Measurements from ENCODE around the gene METRN.

The METRN gene

DNA sequence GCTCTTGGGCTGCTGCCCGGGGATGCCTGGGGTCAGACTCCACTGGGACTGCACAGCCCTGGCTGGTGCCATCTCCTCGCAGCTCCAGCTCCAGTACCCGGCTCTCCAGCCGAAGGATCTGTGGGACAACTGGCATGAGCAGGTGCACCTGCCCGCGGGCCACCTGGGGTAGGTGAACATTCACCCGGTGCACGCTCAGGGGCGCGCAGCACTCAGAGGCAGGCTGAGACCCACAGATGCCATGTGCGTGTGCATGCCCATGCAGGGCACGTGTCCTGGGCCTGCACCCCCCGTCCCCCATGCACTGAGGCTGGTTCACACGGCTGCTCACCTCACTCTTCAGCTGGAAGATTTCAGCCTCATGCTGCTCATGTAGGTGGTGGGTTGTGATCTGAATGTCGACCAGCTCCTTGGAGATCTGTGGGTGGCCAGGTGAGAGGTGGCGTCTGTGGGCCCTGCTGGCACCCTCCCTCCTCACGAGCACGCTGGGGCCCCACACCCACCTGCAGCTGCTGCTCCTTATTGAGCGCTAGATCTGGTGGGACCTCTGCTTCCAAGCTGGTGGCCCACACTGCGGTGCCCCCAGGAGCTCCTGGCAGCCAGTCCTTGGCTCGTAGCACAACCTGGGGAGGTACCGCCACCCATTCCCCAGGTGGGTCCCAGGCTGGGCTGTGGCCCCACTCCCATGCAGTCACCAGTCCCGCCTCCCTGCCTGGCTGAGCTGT is 10.7 kb downstream of the METRN start:
- no peak for FAIRE-seq

DNA sequence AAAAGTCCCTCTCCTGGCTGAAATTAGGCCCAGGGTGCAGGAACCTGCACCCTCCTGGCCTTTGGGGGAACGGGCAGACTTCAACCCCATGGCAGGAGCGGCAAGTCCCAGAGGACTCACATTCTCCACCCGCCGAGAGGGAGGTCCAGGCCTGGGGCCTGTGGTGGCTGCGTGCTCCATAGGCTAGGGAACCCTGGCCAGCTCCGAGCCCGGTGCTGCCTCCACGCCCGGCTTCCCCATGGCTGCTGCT is 11.2 kb downstream of the METRN start:
- FAIRE-seq = no peak

DNA sequence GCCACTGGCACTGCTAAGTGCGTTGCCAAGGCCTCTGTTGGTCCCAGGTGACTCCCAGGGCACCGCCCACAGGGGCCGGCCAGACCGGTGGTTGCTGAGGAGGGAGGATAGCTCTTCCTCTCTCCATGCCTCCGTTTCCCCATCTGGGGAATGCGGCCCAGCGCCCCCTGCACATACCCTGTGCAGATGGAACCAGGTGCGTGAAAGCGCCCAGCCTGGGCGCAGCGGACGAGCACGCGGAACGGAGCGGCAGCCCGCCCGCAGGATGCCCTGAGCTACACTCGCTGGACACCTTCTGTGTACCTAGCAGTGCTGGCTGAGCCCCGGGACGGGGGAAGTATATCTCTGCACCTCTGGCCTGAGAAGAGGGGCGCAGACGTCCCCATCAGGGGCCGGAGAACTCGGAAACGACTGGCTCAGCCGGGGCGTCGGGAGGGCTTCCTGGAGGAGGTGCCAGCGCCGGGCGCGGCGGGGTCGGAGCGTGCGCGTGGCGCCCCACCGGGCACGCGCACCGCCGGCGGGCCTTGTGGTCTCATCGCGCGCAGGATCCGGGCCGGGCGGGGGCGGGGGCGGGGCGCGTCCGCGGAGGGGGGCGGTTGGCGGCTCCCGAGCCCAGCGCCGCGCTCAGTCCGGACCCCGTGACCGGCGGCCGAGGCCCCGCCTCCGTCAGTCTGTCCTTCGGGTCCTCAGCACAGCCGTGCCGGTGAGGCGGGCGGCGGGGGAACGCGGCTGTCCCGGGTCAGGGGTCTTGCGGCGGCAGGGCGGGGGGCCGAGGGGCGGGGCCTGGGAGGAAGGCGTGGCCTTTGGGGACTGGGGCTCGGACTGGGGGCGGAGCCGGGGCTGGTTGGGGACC is 11.7 kb downstream of the METRN start, which contains the start of the genes CCDC78 and HAGHL:
Gene CCDC78 (minus strand): TSS at position 6 of the 853 bp plus-strand sequence. CDS start 76 bp downstream, outside the sequence.
Gene HAGHL (plus strand): TSS at position 669 of the 853 bp plus-strand sequence. CDS start 404 bp downstream, outside the sequence.
- FAIRE-seq = no peak

DNA sequence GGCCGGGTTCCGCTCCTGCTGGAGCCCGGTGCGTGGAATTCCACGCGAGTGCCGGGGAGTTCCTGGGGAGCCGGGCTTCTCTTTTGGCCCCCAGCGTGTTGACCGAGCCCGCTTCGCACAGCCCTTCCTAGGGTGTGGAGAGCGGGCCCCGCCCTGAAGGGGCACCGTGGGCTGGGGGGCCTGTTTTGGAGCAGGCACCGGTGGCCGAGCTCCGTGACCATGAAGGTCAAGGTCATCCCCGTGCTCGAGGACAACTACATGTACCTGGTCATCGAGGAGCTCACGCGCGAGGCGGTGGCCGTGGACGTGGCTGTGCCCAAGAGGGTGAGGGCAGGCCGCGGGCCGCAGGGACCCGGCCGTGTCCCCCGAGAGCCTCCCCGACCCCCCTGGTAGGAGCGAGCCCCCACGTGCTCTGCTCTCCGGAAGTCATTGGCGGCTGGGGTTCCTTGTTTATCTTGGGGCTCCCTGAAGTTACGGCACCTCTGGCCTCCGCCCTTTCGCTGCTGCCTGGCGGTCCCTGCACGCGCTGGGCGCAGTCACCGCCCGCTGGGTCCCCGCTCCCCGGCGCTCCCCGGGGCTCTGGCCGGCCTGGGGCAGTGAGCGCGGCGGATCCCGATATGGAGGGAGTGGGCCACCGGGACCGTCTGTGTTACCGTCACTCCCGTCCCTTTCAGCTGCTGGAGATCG is 12.5 kb downstream of the METRN start:
- no peak for FAIRE-seq

DNA sequence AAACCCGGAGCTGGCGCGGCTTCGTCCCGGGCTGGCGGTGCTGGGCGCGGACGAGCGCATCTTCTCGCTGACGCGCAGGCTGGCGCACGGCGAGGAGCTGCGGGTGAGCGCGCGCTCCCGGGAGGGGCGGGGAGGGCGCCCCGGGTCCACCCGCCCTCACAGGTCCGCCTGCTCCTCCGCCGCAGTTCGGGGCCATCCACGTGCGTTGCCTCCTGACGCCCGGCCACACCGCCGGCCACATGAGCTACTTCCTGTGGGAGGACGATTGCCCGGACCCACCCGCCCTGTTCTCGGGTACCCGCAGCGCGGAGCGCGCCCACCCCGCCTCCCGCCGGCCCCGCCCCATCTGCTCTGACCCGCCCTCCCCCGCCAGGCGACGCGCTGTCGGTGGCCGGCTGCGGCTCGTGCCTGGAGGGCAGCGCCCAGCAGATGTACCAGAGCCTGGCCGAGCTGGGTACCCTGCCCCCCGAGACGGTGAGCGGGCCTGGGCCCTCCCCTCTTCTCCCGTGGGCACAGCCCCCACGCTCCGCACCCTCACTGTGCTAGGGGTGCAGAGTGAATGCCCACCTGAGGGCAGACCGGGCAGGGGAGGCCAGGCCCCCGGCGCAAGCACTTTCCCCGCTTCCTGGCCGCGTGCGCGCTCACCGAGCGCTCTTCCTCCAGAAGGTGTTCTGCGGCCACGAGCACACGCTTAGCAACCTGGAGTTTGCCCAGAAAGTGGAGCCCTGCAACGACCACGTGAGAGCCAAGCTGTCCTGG is 13.4 kb downstream of the METRN start:
- FAIRE-seq = no peak

DNA sequence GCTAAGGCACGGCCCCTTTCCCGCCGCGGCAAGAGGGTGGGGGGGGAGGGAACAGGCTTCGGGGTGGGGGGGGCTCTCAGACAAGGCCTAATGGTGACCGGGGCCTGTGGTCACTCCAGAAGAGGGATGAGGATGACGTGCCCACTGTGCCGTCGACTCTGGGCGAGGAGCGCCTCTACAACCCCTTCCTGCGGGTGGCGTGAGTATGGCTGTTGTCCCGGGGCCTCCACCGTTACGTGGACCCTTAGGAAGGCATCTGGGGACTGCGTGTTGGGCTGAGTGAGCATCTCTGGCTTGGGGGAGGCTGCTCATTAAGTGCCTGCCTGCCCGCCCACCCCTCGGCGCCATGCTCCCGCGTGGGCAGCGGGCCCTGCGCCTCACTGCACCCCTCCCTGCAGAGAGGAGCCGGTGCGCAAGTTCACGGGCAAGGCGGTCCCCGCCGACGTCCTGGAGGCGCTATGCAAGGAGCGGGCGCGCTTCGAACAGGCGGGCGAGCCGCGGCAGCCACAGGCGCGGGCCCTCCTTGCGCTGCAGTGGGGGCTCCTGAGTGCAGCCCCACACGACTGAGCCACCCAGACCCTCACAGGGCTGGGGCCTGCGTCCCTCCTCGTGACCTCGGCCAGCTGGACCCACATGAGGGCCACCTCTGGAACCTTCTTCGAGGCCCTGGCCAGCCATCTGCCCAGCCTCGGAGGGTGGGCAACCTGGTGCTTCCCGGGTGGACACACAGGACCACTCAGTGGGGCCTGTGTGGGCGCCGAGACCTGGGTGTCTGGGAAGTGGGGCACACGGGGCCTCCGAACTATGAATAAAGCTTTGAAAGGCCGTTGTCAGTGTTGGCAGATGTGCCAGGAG is 14.2 kb downstream of the METRN start:
- no peak for FAIRE-seq

DNA sequence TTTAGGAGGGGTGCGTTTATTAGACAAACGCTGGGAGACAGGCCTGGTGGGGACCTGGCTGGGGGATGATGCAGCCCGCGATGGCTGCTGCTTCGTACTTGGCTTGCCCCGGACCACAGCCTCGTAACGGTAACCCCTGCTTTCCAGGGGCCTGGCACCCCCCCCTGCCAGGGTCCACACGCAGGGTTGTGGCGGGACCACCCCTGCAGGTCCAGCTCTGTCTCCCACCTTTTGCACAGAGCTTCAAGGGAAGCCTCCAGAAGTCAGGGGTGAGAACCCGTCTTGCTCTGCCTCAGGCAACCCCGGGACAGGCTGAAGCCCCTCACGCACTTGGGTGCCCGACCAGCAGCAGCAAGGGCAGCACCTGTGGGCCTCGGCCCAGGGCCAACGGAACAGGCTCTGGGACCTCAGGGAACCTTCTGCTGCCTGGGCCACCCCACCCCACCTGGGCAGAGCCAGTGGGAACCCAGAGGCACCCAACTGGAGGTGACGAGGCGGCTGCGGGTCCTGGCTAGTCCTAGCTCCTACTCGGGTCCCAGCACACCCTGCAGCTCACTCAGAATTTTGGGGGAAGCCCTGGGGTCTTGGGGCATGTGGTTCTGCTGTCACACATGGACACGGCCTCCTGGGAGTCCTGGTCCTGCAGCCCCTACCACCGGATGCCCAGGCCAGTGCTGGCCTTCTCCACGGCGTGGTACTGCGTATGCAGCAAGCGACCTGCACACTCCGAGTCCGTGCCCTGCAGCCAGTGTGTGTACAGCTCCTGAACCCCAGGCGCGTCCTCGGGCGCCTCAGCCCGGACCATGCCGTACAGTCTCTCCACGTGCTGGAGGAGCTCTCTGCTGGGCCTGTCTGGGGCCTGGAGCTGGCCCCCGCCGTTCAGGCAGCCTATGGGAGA is 15.1 kb downstream of the METRN start:
- FAIRE-seq = no peak

DNA sequence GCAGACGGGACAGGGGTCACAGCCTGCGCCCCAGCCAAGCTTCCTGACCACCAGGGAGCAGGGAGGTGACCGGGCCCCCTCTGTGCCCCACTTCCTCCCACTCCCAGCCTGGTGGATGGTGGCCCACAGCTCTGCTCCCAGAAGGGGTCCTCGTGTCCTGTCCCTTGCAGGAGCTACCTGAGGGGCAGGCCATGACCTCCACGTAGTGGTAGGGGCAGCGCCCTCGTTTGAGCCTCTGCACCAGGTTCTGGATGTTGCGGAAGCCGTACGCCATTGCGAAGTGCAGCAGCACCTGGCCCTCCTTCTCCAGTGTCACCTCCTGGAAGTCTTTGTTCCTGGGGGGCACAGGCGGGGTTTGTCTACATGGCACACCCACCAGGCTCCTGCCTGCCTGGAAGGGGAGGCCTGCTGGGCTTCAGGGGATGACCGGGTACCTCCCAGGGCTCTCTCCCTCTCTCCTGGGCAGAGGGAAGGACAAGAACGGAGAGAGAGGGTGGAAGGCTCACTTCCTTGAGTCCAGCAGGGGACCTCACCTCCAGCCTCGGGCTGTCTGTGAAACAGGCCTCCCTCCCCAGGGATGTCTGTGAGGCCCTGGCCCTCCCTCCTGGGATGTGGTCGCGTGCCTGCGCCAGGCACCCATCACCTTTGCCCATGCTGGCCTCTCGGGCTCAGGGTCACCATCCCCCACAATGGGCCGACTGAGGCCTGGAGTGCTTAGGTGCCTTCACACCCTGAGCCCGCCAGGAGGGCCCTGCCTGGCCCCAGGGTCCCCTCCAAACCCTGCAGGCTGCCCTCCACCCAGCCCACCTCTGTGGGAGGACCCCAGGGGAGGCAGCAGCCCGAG is 16.0 kb downstream of the METRN start:
- no peak for FAIRE-seq

DNA sequence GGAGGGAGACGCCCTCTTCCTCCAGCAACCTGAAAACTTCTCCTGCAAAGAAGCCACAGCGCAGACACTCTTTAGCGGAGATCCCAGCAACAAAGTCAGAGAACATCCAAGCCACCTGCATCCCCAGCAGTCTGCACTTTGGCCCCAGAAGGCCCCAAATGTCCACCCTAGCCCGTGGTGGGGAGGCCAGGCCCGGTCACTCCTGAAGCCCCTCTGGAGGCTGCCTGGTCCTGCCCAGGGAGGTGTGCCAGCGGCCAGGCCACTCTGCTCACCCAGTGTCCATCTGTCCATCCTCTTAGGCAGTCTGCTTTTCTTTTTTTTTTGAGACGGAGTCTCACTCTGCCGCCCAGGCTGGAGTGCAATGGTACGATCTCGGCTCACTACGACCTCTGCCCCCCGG is 17.4 kb downstream of the METRN start:
- no peak for FAIRE-seq

DNA sequence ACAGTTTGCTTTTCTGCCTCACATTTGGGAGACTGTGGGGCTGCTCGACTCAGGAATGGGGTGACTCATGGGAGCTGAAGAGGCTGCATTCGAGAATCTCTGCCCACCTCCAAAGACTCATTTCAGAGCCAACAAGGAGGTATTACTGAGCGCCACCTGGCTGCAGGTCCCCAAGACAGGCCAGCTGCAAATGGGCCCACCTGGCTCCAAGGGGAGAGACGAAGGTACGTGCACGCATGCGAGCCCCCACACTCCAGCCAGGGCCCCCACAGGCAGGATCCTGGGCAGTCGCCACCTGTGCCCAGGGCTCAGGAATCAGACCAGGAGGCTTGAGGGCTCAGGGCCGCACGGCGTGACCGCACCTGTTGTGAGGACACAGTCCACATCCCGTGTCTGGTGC is 18.0 kb downstream of the METRN start:
- no peak for FAIRE-seq

DNA sequence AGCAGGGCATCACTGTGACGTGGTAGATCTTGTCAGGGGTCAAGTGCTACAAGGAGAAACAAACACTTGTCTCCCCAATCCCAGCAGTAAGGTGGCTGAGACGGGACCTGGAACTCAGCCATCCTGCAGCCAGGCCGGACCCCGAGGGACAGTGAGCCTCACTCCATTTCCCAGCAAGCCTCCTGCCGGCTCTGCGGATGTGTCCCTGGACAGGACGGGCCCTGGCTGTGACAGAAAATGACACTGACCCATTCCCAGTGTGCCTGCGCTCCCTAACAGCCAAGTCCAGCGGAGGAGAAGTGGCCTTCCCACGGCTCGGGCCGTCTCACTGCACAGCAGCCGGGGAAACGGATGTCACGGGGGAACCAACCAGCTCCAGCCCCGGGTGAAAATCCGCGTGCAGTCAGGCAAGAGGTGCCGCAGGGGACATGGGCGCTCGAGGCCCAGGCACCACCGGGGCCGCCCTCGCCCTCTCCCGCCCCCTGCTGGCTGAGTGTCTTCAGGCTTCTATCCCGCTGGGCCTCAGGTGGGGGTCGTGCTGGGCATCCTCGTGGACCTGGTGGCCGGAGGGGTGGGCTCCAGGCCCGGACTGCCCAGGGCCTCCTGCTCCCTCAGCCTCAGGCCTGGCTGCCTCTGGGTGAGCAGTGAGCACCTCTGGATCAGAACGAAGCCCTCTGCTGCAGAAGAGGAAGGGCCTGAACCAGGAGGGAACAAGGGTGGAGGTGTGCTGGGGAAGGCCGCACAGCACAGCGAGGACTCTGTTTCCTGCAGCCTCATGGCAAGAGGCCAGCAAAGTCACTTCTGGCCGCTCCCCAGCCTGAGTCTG is 18.7 kb downstream of the METRN start:
- no peak for FAIRE-seq

DNA sequence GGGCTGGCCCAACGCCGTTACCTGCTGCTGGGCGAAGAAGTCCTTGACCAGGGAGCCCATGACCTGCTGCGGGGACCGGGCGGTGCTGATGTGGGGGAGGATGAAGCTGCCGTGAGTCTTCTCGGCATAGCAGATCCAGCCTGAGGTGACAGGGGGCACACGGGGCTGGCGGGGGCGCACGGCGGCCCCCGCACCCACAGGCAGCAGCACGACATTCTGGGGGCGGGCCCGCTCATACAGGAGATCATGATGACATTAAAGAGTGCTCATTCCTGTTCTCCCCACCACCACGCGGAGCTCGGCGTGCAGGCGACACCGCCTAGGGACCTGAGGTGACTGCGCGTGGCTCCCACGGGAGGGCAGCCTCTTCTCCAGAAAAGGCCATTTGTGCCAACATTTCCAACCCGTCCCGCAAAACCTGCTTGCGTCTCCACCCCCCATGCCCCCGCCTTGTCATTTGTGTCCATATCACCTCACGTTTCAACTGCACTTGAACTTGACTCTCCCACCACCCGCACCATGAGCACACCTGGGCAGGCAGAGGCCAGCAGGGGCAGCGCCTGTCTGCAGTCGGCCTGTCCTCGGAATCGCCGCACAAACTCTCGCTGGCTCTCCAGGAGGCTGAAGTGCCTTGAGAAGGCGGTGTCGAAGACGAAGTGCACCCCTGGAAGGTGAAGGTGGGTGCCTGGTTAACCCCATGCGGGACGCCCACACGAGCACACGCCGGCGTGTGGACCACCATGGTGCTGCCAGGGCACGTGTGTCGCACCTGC is 19.5 kb downstream of the METRN start:
- no peak for FAIRE-seq

DNA sequence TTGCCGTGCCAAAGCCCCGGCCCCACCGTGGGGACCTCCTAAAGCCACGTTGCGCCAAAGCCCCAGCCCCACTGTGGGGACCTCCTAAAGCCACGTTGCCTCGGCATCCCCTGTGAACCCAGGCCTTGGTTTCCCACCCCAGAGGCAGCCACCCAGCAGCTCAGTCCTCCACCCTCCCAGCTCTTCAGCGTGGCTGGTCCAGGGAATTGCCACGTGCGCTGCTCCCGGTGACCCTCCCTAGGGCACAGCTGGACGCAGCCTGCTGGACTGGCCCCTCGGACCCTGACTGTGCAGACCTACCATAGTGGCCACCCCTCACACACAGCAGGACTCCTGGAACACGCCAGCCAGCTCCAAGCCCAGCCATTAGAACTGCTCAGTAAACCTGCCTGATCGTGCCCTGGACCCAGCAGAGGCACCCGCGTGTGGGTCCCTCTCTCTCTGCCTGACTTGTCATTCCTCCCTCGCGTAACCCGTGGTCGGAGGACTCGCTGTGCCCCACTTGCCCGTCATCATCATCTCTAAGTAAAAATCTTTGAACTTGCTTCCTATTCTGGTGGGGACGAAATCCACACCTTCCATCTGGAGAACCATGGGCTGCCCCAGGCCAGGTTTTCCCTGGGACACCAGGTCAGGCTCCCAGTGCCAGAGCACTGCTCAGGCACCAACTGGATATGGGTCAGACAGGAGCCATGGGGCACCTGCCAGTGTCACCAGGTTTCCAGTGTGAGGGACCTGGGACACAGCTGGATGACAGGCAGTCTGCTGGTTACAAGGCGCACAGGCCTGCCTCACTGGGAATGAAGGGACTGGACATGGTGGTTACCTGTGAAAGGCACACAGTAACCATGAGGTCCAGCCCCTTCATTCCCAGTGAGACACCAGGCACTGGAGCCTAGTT is 20.3 kb downstream of the METRN start:
- FAIRE-seq = no peak

DNA sequence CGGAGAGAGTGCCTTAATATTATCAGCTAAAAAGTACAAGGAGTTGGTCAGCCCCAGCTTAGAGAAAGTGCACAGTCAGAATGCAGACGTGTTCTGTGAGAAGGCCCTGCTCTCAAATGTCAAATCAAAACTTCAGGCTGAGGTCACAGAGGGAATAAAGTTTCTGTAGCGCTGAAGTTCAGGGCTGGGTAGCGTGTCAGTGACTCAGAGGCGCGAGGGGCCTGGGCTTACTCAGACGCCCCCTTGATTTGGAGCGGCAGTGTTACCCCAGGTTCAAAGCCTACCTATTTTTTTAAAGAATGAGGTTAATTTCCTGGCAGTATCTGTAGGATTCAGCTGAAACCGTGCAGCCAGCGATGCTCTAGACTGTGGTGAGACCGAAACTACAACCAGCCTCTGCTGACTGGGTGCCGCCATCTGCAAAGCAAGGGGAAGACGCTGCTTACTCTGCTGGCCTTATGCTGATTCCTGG is 21.1 kb downstream of the METRN start:
- no peak for FAIRE-seq

DNA sequence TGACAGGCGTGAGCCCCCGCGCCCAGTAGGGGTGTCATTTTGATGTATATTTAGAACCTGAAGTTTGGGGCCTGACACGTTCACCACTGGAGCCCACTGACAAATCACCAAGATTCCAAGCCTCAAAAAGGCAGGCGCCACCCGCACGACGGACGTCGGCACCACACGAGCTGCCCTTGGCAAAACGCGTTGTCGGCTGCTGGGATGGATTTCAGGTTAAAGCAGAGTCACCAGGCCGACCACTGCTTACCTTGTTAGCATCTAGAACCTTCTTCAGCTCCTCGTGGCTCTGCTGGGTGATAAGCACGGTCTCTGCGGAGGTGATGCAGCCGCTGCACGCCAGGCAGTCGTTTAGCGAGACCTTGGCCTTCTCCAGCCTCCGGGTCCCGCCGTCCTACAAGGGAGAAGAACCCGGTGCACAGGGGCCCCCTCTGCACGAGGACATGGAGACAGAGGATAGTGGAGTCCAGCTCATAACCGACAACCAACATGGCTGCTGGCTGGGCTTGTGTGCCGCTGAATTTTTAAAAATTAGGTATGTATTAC is 22.1 kb downstream of the METRN start:
- no peak for FAIRE-seq
